ENCODE results near the gene SLC15A2.

SLC15A2 gene

DNA sequence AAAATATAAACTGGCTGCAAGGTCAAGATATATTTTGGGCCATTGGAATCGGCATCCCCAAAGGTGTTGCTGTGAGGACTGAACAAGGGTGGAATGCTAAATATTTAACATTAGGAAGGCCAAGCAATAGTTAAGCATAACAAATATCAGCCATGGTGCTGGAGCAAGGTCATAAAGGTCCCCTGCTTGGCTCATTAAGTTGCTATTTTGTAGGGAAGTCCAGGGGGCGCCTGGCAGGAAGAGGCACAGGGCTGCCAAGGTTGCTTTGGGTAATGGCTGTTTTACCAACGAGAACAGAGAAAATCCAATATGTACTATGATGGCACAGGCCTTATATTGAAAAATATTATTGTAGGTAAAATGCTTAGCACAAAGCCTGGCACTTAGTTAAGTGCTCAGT is 62.2 kb downstream of the SLC15A2 start:
- H3K9me3 Mint-ChIP-seq: peaks cover 15% of the 10 kb centered on the region
- peaks cover 28% of the 10 kb centered on the region for H3K36me3 Mint-ChIP-seq (ENCODE audit: low read depth)
- H3K4me3 Mint-ChIP-seq: no peak overlapping the region
- no peaks in the 10 kb centered on the region for H3K27me3 Mint-ChIP-seq (ENCODE audit: low read depth)
- H3K27ac Mint-ChIP-seq: no peak overlapping the region
- no peaks in the 10 kb centered on the region for H3K4me1 Mint-ChIP-seq (ENCODE audit: low read depth)

DNA sequence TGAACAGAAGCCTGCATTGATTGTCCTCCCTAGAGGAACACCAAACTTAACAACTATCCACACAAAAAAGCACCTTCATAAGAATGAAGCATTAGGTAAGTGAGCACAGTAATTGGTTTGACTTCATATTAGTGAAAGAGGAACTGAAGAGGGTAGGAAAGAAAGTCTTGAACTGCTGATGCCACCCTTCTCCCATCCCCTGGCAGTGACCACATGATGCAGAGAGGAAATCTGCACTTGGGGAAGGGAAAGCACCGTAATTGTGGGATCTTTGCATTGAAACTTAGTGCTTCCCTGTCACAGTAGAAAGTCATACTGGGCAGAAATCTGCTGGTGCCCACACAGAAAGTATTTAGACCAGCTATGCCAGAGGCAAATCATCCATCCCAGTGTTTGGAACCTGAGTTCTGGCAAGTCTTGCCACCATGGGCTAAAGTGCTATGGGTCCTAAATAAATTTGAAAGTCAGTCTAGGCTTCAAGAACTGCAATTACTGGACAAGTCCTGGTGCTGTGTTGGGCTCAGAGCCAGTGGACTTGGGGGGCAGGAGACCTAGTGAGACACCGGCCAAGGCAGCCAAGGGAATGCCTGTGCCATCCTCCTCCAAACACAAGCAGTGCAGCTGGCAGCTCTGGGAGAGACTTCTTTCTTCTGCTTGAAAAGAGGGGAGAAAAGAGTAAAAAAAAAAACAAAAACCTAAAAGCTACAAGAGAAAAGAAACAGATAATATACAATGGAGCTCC is 63.6 kb downstream of the SLC15A2 start:
- Mint-ChIP-seq H3K36me3 (ENCODE audit: low read depth) (peaks cover 18% of the 10 kb centered on the region), H3K4me3 (no peak overlapping the region), H3K27me3 (ENCODE audit: low read depth) (no peaks in the 10 kb centered on the region), H3K27ac (no peak overlapping the region), H3K9me3 (peaks cover 4% of the 10 kb centered on the region), H3K4me1 (ENCODE audit: low read depth) (no peaks in the 10 kb centered on the region)

- Mint-ChIP-seq H3K4me1 (ENCODE audit: low read depth) (no peaks in the 10 kb centered on the region), H3K27ac (no peak overlapping the region), H3K9me3 (peaks cover 4% of the 10 kb centered on the region), H3K27me3 (ENCODE audit: low read depth) (no peaks in the 10 kb centered on the region), H3K36me3 (ENCODE audit: low read depth) (peaks cover 18% of the 10 kb centered on the region), H3K4me3 (no peak overlapping the region)
These were observed 64.6 kb downstream of the SLC15A2 start for GRCh38 chr3:121958801-121959200.

DNA sequence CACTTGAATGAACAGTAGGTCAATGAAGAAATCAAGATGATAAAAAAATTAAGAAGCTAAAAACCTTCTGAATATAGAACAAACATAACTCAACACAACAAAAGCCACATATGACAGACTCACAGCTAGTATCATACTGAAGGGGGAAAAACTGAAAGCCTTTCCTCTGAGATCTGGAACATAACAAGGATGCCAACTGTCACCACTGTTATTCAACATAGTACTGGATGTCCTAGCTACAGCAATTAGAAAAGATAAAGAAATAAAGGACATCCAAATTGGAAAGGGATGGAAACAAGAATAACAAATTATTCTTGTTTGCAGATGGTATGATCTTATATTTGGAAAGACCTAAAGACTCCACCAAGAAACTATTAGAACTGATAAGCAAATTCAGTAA is 67.1 kb downstream of the SLC15A2 start:
- no peaks in the 10 kb centered on the region for H3K4me1 Mint-ChIP-seq (ENCODE audit: low read depth)
- no peak overlapping the region for H3K27ac Mint-ChIP-seq
- H3K4me3 Mint-ChIP-seq: no peak overlapping the region
- H3K9me3 Mint-ChIP-seq: peaks cover 8% of the 10 kb centered on the region
- H3K36me3 Mint-ChIP-seq (ENCODE audit: low read depth): peaks cover 14% of the 10 kb centered on the region
- H3K27me3 Mint-ChIP-seq (ENCODE audit: low read depth): no peaks in the 10 kb centered on the region

- H3K27me3 Mint-ChIP-seq (ENCODE audit: low read depth): peaks cover 6% of the 10 kb centered on the region
- no peak overlapping the region for H3K27ac Mint-ChIP-seq
- no peaks in the 10 kb centered on the region for H3K4me1 Mint-ChIP-seq (ENCODE audit: low read depth)
- H3K36me3 Mint-ChIP-seq (ENCODE audit: low read depth): peaks cover 14% of the 10 kb centered on the region
- H3K9me3 Mint-ChIP-seq: peaks cover 12% of the 10 kb centered on the region
- H3K4me3 Mint-ChIP-seq: no peak overlapping the region
These were observed 68.2 kb downstream of the SLC15A2 start for GRCh38 chr3:121962443-121962842.

DNA sequence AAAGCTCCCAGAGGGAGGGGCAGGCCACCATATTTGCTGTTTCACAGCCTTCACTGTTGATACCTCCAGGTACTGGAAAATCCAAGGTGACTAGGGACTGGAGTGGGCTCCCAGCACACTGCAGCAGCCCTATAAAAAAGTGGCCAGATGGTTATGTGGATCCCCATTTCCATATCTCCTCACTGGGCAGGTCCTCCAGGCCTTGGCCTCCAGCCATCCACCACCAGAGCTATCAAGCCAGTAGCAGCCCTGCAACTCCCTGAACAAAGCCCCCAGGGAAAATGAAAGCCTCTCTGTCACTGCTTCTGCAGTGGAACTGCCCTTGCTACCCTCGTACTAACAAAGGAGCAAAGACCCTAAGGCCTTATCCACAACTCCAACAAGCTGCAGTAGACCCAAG is 69.4 kb downstream of the SLC15A2 start:
- Mint-ChIP-seq H3K4me3 (no peak overlapping the region), H3K27me3 (ENCODE audit: low read depth) (peaks cover 6% of the 10 kb centered on the region), H3K36me3 (ENCODE audit: low read depth) (peaks cover 14% of the 10 kb centered on the region), H3K4me1 (ENCODE audit: low read depth) (no peaks in the 10 kb centered on the region), H3K9me3 (peaks cover 12% of the 10 kb centered on the region), H3K27ac (no peak overlapping the region)

GRCh38 chr3:121969631-121970030 is 75.4 kb downstream of the SLC15A2 start:
- Mint-ChIP-seq H3K9me3 (peaks cover 20% of the 10 kb centered on the region), H3K4me1 (ENCODE audit: low read depth) (peaks cover 8% of the 10 kb centered on the region), H3K4me3 (no peak overlapping the region), H3K36me3 (ENCODE audit: low read depth) (no peaks in the 10 kb centered on the region), H3K27me3 (ENCODE audit: low read depth) (peaks cover 6% of the 10 kb centered on the region), H3K27ac (no peak overlapping the region)

DNA sequence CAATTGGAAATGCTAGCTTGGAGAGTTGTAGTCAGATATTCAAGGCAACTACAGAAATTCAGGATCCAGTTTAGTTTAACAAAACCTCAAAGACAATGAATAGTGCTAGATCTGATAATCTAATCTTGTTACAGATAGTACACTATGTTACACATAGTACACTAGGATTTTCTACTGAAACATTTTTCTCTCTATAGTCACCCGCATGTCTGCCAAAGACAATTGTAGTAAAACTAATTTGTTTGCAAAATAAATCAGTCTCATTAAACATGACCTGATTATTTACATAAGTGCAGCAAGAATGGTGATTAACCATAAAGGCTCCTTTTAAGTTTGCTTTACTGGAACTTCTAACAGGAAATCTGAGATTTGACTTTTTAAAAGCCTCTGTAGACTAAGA is 75.8 kb downstream of the SLC15A2 start:
- peaks cover 8% of the 10 kb centered on the region for H3K4me1 Mint-ChIP-seq (ENCODE audit: low read depth)
- H3K9me3 Mint-ChIP-seq: peaks cover 25% of the 10 kb centered on the region
- no peak overlapping the region for H3K27ac Mint-ChIP-seq
- H3K36me3 Mint-ChIP-seq (ENCODE audit: low read depth): no peaks in the 10 kb centered on the region
- peaks cover 6% of the 10 kb centered on the region for H3K27me3 Mint-ChIP-seq (ENCODE audit: low read depth)
- H3K4me3 Mint-ChIP-seq: no peak overlapping the region

GRCh38 chr3:121974601-121975111 is 80.5 kb downstream of the SLC15A2 start:
- no peaks in the 10 kb centered on the region for H3K27me3 Mint-ChIP-seq (ENCODE audit: low read depth)
- no peaks in the 10 kb centered on the region for H3K36me3 Mint-ChIP-seq (ENCODE audit: low read depth)
- no peak overlapping the region for H3K27ac Mint-ChIP-seq
- H3K9me3 Mint-ChIP-seq: peaks cover 21% of the 10 kb centered on the region
- no peak overlapping the region for H3K4me3 Mint-ChIP-seq
- peaks cover 11% of the 10 kb centered on the region for H3K4me1 Mint-ChIP-seq (ENCODE audit: low read depth)

- Mint-ChIP-seq H3K4me3 (no peak overlapping the region), H3K4me1 (ENCODE audit: low read depth) (peaks cover 13% of the 10 kb centered on the region), H3K27me3 (ENCODE audit: low read depth) (no peaks in the 10 kb centered on the region), H3K27ac (no peak overlapping the region), H3K36me3 (ENCODE audit: low read depth) (peaks cover 1% of the 10 kb centered on the region), H3K9me3 (peaks cover 21% of the 10 kb centered on the region)
These were observed 81.6 kb downstream of the SLC15A2 start for GRCh38 chr3:121975702-121976302.

- H3K36me3 Mint-ChIP-seq (ENCODE audit: low read depth): peaks cover 5% of the 10 kb centered on the region
- H3K27ac Mint-ChIP-seq: no peak overlapping the region
- no peaks in the 10 kb centered on the region for H3K27me3 Mint-ChIP-seq (ENCODE audit: low read depth)
- H3K4me1 Mint-ChIP-seq (ENCODE audit: low read depth): peaks cover 20% of the 10 kb centered on the region
- peaks cover 21% of the 10 kb centered on the region for H3K9me3 Mint-ChIP-seq
- H3K4me3 Mint-ChIP-seq: no peak overlapping the region
These were observed 82.5 kb downstream of the SLC15A2 start for GRCh38 chr3:121976727-121977126.

DNA sequence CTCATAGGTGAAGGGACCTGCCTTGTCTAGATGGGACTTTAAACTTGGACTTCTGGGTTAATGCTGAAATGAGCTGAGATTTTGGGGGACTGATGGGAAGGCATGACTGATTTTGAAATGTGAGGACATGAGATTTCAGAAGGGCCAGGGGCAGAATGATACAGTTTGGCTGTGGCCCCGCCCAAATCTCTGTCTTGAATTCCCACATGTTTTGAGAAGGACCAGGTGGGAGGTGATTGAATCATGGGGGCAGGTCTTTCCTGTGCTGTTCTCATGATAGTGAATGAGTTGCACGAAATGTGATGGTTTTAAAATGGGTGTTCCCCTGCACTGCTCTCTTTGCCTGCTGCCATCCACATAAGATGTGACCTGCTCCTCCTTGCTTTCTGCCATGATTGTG is 85.0 kb downstream of the SLC15A2 start:
- Mint-ChIP-seq H3K27me3 (ENCODE audit: low read depth) (no peaks in the 10 kb centered on the region), H3K4me3 (no peak overlapping the region), H3K9me3 (peaks cover 33% of the 10 kb centered on the region), H3K36me3 (ENCODE audit: low read depth) (peaks cover 19% of the 10 kb centered on the region), H3K27ac (no peak overlapping the region), H3K4me1 (ENCODE audit: low read depth) (peaks cover 20% of the 10 kb centered on the region)

DNA sequence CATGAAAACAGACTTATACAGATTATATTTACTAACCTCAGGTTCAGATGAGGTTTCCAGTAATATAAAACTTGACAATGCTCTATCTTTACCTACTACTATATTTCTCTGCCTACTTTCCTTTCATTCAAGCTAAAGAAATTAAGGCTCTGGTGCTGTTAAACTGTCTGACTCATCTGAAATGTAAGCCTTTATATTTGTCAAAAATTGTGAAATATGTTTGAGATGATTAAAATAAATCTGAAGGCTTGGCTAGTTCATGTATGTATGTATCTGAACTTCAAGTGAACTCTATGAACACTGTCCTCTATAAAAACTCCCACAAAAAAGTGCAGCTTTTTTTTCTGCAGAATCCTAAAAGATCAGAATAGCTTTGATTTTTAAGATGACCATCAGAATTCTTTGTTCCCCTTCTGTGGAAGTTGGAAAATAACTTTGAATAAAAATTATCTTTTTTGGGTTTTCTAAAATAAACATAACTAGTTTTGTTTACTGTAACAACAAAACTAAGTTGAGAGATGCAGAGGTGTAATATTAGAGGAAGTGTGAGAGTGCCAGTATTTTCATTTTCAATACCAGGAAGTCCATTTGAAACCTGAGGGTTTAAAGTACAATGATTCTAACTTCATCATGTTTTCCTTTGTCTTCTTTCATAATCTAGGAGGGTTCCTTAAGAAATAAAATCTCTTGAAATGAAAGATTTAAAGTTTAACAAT is 85.7 kb downstream of the SLC15A2 start:
- no peak overlapping the region for H3K27ac Mint-ChIP-seq
- H3K4me3 Mint-ChIP-seq: no peak overlapping the region
- peaks cover 34% of the 10 kb centered on the region for H3K9me3 Mint-ChIP-seq
- peaks cover 20% of the 10 kb centered on the region for H3K4me1 Mint-ChIP-seq (ENCODE audit: low read depth)
- no peaks in the 10 kb centered on the region for H3K27me3 Mint-ChIP-seq (ENCODE audit: low read depth)
- H3K36me3 Mint-ChIP-seq (ENCODE audit: low read depth): peaks cover 22% of the 10 kb centered on the region

DNA sequence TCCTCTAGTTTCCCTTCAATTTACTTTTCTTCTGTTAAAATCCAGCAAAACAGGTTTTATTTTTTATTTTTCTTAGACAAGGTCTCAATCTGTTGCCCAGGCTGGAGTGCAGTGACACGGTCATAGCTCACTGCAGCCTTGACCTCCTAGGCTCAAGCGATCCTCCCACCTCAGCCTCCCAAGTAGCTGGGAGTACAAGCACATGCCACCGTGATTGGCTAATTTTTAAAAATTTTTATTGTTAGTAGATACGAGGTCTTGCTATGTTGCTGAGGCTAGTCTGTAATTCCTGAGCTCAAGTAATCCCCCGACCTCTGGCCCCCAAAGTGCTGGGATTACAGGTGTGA is 86.2 kb downstream of the SLC15A2 start:
- peaks cover 20% of the 10 kb centered on the region for H3K4me1 Mint-ChIP-seq (ENCODE audit: low read depth)
- no peak overlapping the region for H3K27ac Mint-ChIP-seq
- H3K36me3 Mint-ChIP-seq (ENCODE audit: low read depth): peaks cover 25% of the 10 kb centered on the region
- no peak overlapping the region for H3K4me3 Mint-ChIP-seq
- H3K27me3 Mint-ChIP-seq (ENCODE audit: low read depth): peaks cover 4% of the 10 kb centered on the region
- H3K9me3 Mint-ChIP-seq: peaks cover 35% of the 10 kb centered on the region

GRCh38 chr3:121981473-121981872 is 87.3 kb downstream of the SLC15A2 start:
- peaks cover 25% of the 10 kb centered on the region for H3K36me3 Mint-ChIP-seq (ENCODE audit: low read depth)
- peaks cover 36% of the 10 kb centered on the region for H3K9me3 Mint-ChIP-seq
- H3K27ac Mint-ChIP-seq: no peak overlapping the region
- peaks cover 4% of the 10 kb centered on the region for H3K27me3 Mint-ChIP-seq (ENCODE audit: low read depth)
- H3K4me1 Mint-ChIP-seq (ENCODE audit: low read depth): peaks cover 20% of the 10 kb centered on the region
- H3K4me3 Mint-ChIP-seq: no peak overlapping the region
